HepG2 (cell line): ENCODE results near the gene TBL3. TPM values are rescaled to one million over a fixed set of nuclear protein-coding genes. Genes with fewer than 3 reads are reported as not detected.

Source experiments
- FOXA1 ChIP-seq, 2 experiments: fragments of 450-650 bp in 1 of 2; sonication (generic) in 1 of 2; formaldehyde crosslinking in 1 of 2; IDR thresholded peaks; 2 replicates each; pipeline versions ENCODE4 v1.4.0 to v1.6.1; 2016 to 2020; ENCODE audit warnings: missing genetic modification reagents in 1 of 2
- HDAC6 ChIP-seq: fragments of 200-600 bp; sonication (generic); IDR thresholded peaks from 2 replicates; pipeline ENCODE4 v1.7.0; 2017; ENCODE audit warnings: mild to moderate bottlenecking, antibody characterized with exemption, low read length, low read depth
- KDM4B ChIP-seq: sonication (generic); formaldehyde crosslinking; IDR thresholded peaks from 2 replicates; pipeline ENCODE4 v1.4.0; 2020; ENCODE audit warnings: missing genetic modification reagents
- MEF2D ChIP-seq: sonication (generic); formaldehyde crosslinking; IDR thresholded peaks from 2 replicates; pipeline ENCODE4 v1.5.1; 2020; ENCODE audit warnings: mild to moderate bottlenecking, missing genetic modification reagents
- NR2F6 ChIP-seq, 2 experiments: IDR thresholded peaks; 2 replicates each; pipeline ENCODE4 v1.6.1; 2016; ENCODE audit warnings: antibody characterized with exemption in 1 of 2, mild to moderate bottlenecking in 1 of 2
- PCBP2 ChIP-seq: fragments of 200-400 bp; formaldehyde crosslinking; optimal IDR thresholded peaks from 2 replicates; pipeline ENCODE3; 2018; ENCODE audit warnings: low read length, low read depth; ENCODE audit not compliant: poor library complexity, severe bottlenecking
- PRMT3 ChIP-seq: sonication (generic); formaldehyde crosslinking; IDR thresholded peaks from 2 replicates; pipeline ENCODE4 v1.8.1; 2022; ENCODE audit warnings: low read depth, mild to moderate bottlenecking, moderate library complexity, missing genetic modification reagents, borderline replicate concordance
- SAP130 ChIP-seq: IDR thresholded peaks from 2 replicates; pipeline ENCODE4 v1.6.1; 2016; ENCODE audit warnings: low read depth
- SMYD3 ChIP-seq: sonication (generic); formaldehyde crosslinking; IDR thresholded peaks from 2 replicates; pipeline ENCODE4 v1.8.1; 2023; ENCODE audit warnings: mild to moderate bottlenecking, missing genetic modification reagents
- SRY ChIP-seq: sonication (generic); formaldehyde crosslinking; IDR thresholded peaks from 2 replicates; pipeline ENCODE4 v1.8.0; 2022; ENCODE audit warnings: mild to moderate bottlenecking, missing genetic modification reagents
- ZNF747 ChIP-seq: sonication (generic); formaldehyde crosslinking; IDR thresholded peaks from 2 replicates; pipeline ENCODE4 v1.8.1; 2023; ENCODE audit warnings: missing genetic modification reagents, mild to moderate bottlenecking, borderline replicate concordance
- ZNF781 ChIP-seq: sonication (generic); formaldehyde crosslinking; IDR thresholded peaks from 2 replicates; pipeline ENCODE4 v1.5.1; 2020; ENCODE audit warnings: borderline replicate concordance, mild to moderate bottlenecking, missing genetic modification reagents; ENCODE audit errors: not compliant biosample characterization
- polyA plus RNA-seq, 8 experiments: library from polyadenylated mRNA; depleted of rRNA in 3 of 8; stranded (reverse) in 7 of 8; unstranded in 1 of 8; fragments of >200 nt; fragmentation: Illumina TruSeq in 4 of 8; extraction: Trizol in 4 of 8; gene quantifications; 2 replicates each; pipeline versions ENCODE4 v1.2.1 to v1.2.3, GENCODE V29; 2011 to 2016; ENCODE audit warnings: low read depth in 4 of 8, missing spikeins in 1 of 8, mixed read lengths in 1 of 8; ENCODE audit not compliant: insufficient read depth in 1 of 8
- total RNA-seq, 5 experiments: library from RNA; depleted of rRNA; stranded (reverse); fragments of >200 nt; fragmentation: Illumina TruSeq; extraction: Trizol; gene quantifications; 2 replicates each; pipeline ENCODE4 v1.2.3, GENCODE V29; 2016; ENCODE audit warnings: low read depth in 1 of 5
- TF ChIP-seq, protein P1 (sequence below): sonication (generic); formaldehyde crosslinking; IDR thresholded peaks from 2 replicates; pipeline ENCODE4 v1.4.0; 2020; ENCODE audit warnings: missing genetic modification reagents
- TF ChIP-seq, protein P2 (sequence below): sonication (generic); formaldehyde crosslinking; IDR thresholded peaks from 2 replicates; pipeline ENCODE4 v1.5.0; 2020; ENCODE audit warnings: missing genetic modification reagents
- TF ChIP-seq, protein P3 (sequence below): sonication (generic); formaldehyde crosslinking; conservative IDR thresholded peaks from 2 replicates; pipeline ENCODE4 v1.8.0; 2022; ENCODE audit warnings: low read depth, missing genetic modification reagents
- TF ChIP-seq, protein P4 (sequence below): IDR thresholded peaks from 2 replicates; pipeline ENCODE4 v1.6.1; 2016; ENCODE audit warnings: mild to moderate bottlenecking
- TF ChIP-seq, protein P5 (sequence below): sonication (generic); formaldehyde crosslinking; IDR thresholded peaks from 2 replicates; pipeline ENCODE4 v1.4.0; 2020; ENCODE audit warnings: mild to moderate bottlenecking, missing genetic modification reagents

Gene TBL3
- total and polyA plus RNA-seq, 2 of the 13 experiments (the other 11 are each of a cell fraction or from before 2014, with no cell fraction given) = 16.8 to 38.0 TPM

DNA sequence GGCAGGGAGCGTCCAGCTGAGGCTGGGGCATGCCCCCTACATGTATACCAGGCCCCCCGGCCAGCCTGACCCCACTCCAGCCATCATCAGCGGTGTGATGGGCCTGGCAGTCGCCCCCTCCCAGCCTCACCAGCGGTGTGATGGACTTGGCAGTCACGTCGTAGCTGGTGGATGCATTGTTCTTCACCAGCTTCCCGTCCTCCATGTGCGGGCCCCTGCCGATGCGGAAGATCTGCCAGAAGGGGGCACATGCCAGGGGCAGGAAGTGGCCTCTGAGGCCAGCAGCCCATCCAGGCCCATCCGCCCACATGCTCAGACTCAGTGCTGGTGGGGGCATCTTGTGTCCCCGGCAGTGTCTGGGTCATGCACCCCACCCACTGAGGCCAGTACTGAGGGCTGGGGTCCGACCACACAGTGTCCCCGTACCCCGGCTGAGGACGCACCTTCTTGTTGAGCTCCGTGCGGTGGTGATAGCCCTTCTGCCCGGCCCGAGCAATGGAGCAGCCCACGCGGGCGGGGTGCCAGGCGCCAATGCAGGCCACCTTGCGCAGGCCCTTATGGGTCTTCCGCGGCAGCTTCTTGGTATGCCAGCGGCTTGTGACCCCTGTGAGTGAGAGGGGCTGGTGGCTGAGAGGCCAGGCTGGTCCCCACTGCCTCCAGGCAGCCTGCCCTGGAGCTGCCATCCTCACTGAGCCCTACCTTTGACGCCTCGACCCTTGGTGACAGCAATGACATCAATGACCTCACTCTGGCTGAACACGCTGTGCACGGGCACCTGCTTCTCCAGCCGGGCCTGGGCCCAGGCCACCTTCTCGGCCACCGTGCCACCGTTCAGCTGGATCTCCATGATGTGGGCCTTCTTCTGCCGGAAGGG, 25.1 kb upstream of the TBL3 start (continued):
- no peak for TF ChIP-seq FOXA1 (IDR thresholded peaks at IDR 0.05)
- no peak for TF ChIP-seq FOXA1 (CRISPR knock-in tag; IDR thresholded peaks at IDR 0.05)
- no peak for TF ChIP-seq NR2F6 (IDR thresholded peaks at IDR 0.05)
- TF ChIP-seq NR2F6 (CRISPR knock-in tag; IDR thresholded peaks at IDR 0.05) = 0 out of 2 replicates have a peak, but pooled peaks have one; percentile 13
- no peak for TF ChIP-seq MEF2D (CRISPR knock-in tag)
- TF ChIP-seq HDAC6 = no peak
- TF ChIP-seq, protein P1, sequence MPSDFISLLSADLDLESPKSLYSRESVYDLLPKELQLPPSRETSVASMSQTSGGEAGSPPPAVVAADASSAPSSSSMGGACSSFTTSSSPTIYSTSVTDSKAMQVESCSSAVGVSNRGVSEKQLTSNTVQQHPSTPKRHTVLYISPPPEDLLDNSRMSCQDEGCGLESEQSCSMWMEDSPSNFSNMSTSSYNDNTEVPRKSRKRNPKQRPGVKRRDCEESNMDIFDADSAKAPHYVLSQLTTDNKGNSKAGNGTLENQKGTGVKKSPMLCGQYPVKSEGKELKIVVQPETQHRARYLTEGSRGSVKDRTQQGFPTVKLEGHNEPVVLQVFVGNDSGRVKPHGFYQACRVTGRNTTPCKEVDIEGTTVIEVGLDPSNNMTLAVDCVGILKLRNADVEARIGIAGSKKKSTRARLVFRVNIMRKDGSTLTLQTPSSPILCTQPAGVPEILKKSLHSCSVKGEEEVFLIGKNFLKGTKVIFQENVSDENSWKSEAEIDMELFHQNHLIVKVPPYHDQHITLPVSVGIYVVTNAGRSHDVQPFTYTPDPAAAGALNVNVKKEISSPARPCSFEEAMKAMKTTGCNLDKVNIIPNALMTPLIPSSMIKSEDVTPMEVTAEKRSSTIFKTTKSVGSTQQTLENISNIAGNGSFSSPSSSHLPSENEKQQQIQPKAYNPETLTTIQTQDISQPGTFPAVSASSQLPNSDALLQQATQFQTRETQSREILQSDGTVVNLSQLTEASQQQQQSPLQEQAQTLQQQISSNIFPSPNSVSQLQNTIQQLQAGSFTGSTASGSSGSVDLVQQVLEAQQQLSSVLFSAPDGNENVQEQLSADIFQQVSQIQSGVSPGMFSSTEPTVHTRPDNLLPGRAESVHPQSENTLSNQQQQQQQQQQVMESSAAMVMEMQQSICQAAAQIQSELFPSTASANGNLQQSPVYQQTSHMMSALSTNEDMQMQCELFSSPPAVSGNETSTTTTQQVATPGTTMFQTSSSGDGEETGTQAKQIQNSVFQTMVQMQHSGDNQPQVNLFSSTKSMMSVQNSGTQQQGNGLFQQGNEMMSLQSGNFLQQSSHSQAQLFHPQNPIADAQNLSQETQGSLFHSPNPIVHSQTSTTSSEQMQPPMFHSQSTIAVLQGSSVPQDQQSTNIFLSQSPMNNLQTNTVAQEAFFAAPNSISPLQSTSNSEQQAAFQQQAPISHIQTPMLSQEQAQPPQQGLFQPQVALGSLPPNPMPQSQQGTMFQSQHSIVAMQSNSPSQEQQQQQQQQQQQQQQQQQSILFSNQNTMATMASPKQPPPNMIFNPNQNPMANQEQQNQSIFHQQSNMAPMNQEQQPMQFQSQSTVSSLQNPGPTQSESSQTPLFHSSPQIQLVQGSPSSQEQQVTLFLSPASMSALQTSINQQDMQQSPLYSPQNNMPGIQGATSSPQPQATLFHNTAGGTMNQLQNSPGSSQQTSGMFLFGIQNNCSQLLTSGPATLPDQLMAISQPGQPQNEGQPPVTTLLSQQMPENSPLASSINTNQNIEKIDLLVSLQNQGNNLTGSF (CRISPR knock-in tag) = no peak
- TF ChIP-seq PRMT3 (CRISPR knock-in tag) = no peak
- no peak for TF ChIP-seq SMYD3
- TF ChIP-seq SRY (CRISPR knock-in tag) = no peak
- TF ChIP-seq SAP130 (CRISPR knock-in tag) = 0 out of 2 replicates have a peak, but pooled peaks have one; percentile 14
- TF ChIP-seq, protein P2, sequence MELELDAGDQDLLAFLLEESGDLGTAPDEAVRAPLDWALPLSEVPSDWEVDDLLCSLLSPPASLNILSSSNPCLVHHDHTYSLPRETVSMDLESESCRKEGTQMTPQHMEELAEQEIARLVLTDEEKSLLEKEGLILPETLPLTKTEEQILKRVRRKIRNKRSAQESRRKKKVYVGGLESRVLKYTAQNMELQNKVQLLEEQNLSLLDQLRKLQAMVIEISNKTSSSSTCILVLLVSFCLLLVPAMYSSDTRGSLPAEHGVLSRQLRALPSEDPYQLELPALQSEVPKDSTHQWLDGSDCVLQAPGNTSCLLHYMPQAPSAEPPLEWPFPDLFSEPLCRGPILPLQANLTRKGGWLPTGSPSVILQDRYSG (CRISPR knock-in tag) = no peak
- TF ChIP-seq PCBP2 = no peak
- TF ChIP-seq, protein P3, sequence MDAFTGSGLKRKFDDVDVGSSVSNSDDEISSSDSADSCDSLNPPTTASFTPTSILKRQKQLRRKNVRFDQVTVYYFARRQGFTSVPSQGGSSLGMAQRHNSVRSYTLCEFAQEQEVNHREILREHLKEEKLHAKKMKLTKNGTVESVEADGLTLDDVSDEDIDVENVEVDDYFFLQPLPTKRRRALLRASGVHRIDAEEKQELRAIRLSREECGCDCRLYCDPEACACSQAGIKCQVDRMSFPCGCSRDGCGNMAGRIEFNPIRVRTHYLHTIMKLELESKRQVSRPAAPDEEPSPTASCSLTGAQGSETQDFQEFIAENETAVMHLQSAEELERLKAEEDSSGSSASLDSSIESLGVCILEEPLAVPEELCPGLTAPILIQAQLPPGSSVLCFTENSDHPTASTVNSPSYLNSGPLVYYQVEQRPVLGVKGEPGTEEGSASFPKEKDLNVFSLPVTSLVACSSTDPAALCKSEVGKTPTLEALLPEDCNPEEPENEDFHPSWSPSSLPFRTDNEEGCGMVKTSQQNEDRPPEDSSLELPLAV (CRISPR knock-in tag) = no peak
- TF ChIP-seq ZNF781 (CRISPR knock-in tag) = no peak
- no peak for TF ChIP-seq ZNF747 (CRISPR knock-in tag)
- TF ChIP-seq, protein P4, sequence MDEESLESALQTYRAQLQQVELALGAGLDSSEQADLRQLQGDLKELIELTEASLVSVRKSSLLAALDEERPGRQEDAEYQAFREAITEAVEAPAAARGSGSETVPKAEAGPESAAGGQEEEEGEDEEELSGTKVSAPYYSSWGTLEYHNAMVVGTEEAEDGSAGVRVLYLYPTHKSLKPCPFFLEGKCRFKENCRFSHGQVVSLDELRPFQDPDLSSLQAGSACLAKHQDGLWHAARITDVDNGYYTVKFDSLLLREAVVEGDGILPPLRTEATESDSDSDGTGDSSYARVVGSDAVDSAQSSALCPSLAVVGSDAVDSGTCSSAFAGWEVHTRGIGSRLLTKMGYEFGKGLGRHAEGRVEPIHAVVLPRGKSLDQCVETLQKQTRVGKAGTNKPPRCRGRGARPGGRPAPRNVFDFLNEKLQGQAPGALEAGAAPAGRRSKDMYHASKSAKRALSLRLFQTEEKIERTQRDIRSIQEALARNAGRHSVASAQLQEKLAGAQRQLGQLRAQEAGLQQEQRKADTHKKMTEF (CRISPR knock-in tag) = 0 out of 2 replicates have a peak, but pooled peaks have one; percentile 24
- TF ChIP-seq KDM4B (CRISPR knock-in tag) = no peak
- TF ChIP-seq, protein P5, sequence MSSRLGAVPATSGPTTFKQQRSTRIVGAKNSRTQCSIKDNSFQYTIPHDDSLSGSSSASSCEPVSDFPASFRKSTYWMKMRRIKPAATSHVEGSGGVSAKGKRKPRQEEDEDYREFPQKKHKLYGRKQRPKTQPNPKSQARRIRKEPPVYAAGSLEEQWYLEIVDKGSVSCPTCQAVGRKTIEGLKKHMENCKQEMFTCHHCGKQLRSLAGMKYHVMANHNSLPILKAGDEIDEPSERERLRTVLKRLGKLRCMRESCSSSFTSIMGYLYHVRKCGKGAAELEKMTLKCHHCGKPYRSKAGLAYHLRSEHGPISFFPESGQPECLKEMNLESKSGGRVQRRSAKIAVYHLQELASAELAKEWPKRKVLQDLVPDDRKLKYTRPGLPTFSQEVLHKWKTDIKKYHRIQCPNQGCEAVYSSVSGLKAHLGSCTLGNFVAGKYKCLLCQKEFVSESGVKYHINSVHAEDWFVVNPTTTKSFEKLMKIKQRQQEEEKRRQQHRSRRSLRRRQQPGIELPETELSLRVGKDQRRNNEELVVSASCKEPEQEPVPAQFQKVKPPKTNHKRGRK (CRISPR knock-in tag) = no peak
